GM13976 (cell line): Measurements from ENCODE around the gene SLC38A8.

Experiments used
- DNase-seq: peaks from one replicate; pipeline ENCODE4 v3.0.0; 2012; ENCODE audit warnings: low spot score
- in situ Hi-C: fragments of 300-500 bp; cut with MboI; formaldehyde crosslinking; loops from one replicate; pipeline ENCODE4 v1.12.0; 2022; ENCODE audit warnings: low sequenced_read_pairs, mixed read lengths, inconsistent platforms; ENCODE audit not compliant: unreplicated experiment
- TF ChIP-seq, protein P1 (sequence below): IDR thresholded peaks from 2 replicates; pipeline ENCODE4 v1.5.1; 2012; ENCODE audit warnings: borderline replicate concordance, mild to moderate bottlenecking; ENCODE audit not compliant: insufficient read depth; ENCODE audit errors: extremely low read depth, missing control alignments, control extremely low read depth

Gene SLC38A8

DNA sequence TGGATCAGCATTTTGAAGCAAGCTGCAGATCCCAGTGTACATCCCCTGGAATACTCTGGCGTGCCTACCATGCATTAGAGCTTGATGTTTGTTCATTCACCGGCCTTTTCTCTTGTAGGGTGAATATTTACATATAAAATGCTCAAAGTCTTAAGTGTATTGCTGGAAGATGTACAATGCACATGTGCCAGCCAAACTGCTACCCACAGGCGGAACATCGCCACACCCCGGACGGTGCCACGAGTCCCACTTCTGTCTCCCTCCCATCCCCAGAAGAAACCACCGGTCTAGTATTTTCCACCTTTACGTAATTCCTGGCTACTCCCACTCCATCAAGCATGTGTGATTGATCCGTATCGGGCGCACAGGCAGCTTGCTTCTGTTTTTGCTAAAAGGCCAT is 4.1 kb downstream of the SLC38A8 start:
- TF ChIP-seq, protein P1, sequence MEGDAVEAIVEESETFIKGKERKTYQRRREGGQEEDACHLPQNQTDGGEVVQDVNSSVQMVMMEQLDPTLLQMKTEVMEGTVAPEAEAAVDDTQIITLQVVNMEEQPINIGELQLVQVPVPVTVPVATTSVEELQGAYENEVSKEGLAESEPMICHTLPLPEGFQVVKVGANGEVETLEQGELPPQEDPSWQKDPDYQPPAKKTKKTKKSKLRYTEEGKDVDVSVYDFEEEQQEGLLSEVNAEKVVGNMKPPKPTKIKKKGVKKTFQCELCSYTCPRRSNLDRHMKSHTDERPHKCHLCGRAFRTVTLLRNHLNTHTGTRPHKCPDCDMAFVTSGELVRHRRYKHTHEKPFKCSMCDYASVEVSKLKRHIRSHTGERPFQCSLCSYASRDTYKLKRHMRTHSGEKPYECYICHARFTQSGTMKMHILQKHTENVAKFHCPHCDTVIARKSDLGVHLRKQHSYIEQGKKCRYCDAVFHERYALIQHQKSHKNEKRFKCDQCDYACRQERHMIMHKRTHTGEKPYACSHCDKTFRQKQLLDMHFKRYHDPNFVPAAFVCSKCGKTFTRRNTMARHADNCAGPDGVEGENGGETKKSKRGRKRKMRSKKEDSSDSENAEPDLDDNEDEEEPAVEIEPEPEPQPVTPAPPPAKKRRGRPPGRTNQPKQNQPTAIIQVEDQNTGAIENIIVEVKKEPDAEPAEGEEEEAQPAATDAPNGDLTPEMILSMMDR = no peak

DNA sequence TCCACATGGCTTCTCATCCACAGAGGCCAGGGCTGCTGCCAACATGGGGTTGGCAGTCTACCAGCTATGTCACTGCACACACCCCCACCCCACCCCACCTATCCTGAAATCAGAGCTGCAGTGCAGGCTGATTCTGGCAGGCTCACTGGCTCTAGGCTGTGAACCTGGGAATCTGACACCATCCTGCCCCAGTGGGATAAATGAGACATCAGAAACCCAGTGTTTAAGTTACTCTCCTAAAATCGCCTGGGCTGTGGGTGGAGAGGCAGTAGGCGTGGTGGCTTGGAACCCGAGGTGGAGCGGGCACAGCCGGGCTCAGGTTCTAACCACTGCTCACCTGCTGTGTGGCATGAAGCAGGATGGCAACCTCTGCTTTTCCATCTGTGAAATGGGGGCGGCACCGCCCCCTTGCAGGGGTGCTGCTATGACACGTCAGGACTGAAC is 5.6 kb downstream of the SLC38A8 start:
- in situ Hi-C loops = no loop called here
- TF ChIP-seq, protein P1 = no peak

More for the DNA sequence above, 4.1 kb downstream of the SLC38A8 start:
- no peak for DNase-seq
- in situ Hi-C loops = no loop called here

DNA sequence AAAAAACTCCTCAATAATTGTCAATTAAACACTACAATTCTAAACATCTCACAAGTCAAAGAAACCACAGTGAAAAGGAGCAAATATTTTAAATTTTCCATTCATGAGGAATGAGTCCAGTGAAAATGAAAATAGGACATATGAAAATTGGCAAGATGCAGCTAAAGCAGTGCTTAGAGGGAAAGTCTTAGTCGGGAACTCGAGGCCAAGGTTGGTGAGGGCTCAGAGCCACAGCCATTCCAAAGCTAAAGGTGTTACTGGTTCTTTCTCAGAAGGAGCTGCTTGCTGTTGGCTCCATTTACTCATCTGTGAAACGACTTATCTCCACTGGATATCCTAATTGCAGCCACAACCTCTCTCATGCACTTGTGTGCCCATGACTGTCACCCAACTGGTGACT is 6.5 kb downstream of the SLC38A8 start:
- no peak for DNase-seq
- in situ Hi-C loops = no loop called here
- TF ChIP-seq, protein P1 = no peak

More for the DNA sequence above, 5.6 kb downstream of the SLC38A8 start:
- no peak for DNase-seq

DNA sequence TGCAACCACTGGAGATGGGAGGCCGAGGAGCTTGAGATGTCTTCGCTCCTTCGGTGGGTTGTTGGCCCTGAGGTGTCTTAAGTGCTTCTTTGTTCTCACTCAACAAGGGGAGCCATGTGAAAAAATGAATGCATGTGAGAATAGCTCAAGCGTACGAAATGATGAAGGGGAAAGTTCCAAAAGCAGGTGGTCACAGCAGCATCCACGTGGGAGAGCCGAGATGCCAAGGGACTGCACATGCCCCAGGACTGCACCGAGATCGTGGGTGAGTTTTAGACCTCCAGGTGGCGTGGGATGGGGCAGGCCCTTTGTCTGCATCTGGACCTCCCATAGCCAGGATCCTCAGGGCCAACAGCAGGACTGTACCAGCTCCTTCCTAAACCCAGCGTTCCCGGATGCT is 8.1 kb downstream of the SLC38A8 start:
- DNase-seq = no peak
- in situ Hi-C loops = no loop called here
- TF ChIP-seq, protein P1 = no peak

DNA sequence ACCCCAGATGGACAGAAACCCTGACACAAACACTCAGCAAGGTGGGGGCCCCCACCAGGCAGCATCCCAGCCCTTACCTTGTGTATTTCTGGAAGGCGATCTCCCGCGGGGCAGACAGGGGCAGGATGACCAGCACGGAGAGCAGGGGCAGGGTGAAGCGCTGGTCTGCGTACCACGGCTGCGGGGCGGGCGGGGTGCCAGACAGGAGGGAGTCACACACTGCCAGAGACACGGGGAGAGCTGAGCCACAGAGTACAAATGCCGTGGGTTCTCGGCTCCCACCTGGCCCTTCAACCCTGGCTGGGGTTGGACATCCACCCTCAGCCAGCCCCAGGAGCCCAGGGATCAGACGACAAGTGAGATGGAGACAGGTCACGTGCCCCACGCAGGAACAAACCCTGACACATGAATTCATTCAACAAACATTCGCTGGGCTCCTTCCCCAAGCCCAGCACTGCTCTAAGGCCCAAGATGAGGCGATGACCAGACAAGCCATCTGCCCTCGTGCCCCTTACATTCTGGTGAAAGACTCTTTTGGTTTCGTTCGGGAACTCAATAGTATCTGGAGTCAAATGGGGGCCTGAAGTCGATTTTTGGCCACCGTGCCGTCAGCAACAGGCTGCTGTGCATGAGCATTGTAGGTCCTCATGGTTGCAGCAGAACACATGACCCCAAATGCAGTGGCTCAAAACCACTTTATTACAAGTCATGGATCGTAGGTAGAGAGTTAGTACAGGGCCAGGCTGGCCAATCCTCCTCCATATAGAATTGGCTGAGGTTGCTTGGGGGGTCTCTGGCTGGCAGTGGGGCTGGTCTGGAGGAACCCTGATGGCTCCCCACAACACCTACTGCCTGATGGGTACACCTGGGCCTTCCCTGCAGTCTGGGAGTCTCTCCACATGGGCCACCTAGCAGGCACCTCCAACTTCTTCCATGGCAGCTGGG is 9.1 kb downstream of the SLC38A8 start:
- no peak for DNase-seq
- TF ChIP-seq, protein P1 = no peak
- in situ Hi-C loops = no loop called here

DNA sequence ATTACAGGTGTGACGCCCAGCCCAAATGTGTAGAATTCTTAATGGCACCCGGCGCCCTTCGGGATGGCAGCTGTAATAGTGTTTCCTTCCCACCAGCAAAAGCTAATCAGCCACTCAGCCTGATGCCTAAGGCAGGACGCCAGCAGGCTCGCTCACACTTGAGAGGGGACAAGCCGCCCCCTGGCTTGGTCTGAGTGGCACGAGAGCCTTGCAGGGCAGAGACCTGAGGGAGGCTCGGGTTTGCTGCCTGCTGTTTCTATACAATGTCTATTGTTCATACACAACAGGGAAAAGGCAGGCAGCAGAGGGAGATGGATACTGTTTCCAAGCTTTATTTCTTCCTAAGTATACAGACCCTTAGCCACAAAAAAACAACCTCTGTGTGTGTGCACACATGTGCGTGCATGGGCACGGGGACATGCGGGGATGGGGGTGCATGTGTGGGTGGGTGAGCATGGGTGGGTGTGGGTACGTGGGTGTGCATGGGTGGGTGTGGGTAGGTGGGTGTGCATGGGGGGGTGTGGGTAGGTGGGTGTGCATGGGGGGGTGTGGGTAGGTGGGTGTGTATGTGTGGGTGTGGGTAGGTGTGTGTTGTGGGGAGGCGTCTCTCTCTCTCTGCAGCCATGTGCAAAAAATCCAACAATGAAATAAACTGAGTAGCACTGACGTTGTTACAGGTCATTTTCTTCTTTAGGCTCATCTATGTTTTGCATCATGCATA is 10.0 kb downstream of the SLC38A8 start:
- TF ChIP-seq, protein P1 = no peak

More for the DNA sequence above, 10.0 kb downstream of the SLC38A8 start:
- no peak for DNase-seq
- in situ Hi-C loops = no loop called here
